ENCODE results near the gene ZNF446. TPM values are rescaled to one million over a fixed set of nuclear protein-coding genes. Genes with fewer than 3 reads are reported as not detected.

The ZNF446 gene
- total RNA-seq, 2 donors from 2014 or later, result 7.9 to 10.0 TPM

GRCh38 chr19:58521651-58522050 is 45.5 kb downstream of the ZNF446 start:
- H3K27me3 ChIP-seq, result no peaks in the 10 kb centered on the region
- peaks cover 0 to 23% of the 10 kb centered on the region in 2 donors for H3K4me1 ChIP-seq
- H3K36me3 ChIP-seq, result peaks cover 7% of the 10 kb centered on the region
- no peak overlapping the region for H3K4me3 ChIP-seq
- no peak overlapping the region for H3K27ac ChIP-seq
- H3K9me3 ChIP-seq, result no peaks in the 10 kb centered on the region
- no peak for TF ChIP-seq CTCF (IDR thresholded peaks at IDR 0.05)
- DNase-seq (ENCODE audit: low spot score), result no peak

- H3K4me3 ChIP-seq, result no peak overlapping the region
- no peaks in the 10 kb centered on the region for H3K27me3 ChIP-seq
- no peak for TF ChIP-seq CTCF (IDR thresholded peaks at IDR 0.05)
- peaks cover 0 to 21% of the 10 kb centered on the region in 2 donors for H3K4me1 ChIP-seq
- no peak for DNase-seq (ENCODE audit: low spot score)
- H3K27ac ChIP-seq, result no peak overlapping the region
- no peaks in the 10 kb centered on the region for H3K36me3 ChIP-seq
- H3K9me3 ChIP-seq, result no peaks in the 10 kb centered on the region
Measured at GRCh38 chr19:58522709-58523108, 46.6 kb downstream of the ZNF446 start.

GRCh38 chr19:58529405-58529804 is 53.3 kb downstream of the ZNF446 start:
- TF ChIP-seq CTCF (IDR thresholded peaks at IDR 0.05), result no peak
- no peaks in the 10 kb centered on the region for H3K36me3 ChIP-seq
- H3K27ac ChIP-seq, result no peak overlapping the region
- H3K4me3 ChIP-seq, result no peak overlapping the region
- no peaks in the 10 kb centered on the region for H3K27me3 ChIP-seq
- H3K4me1 ChIP-seq, result no peaks in the 10 kb centered on the region
- no peaks in the 10 kb centered on the region for H3K9me3 ChIP-seq
- DNase-seq (ENCODE audit: low spot score), result no peak

Other genes with a start within 250 kb of the ZNF446 start
- 10 to 100 TPM; 30.1 to 38.4 TPM for gene ZNF544, start 247.4 kb upstream of the ZNF446 start, total RNA-seq
- gene ZNF8, start 197.4 kb upstream of the ZNF446 start, total RNA-seq, result 1 to 10 TPM; 5.8 to 6.9 TPM
- 10 to 100 TPM; 20.9 to 32.6 TPM for gene ERVK3-1, start 171.0 kb upstream of the ZNF446 start, total RNA-seq
- gene ZSCAN22, start 149.4 kb upstream of the ZNF446 start, total RNA-seq, result 1 to 10 TPM; 1.6 to 2.6 TPM
- gene A1BG, start 122.9 kb upstream of the ZNF446 start, total RNA-seq, result 10 to 100 TPM; 45.5 to 52.6 TPM
- gene ZNF497, start 113.6 kb upstream of the ZNF446 start, total RNA-seq, result under 1 TPM; 0.39 to 0.56 TPM
- 1 to 10 TPM in 1 of 2 donors, under 1 TPM in 1; 0.70 to 1.3 TPM for gene ZNF837, start 95.3 kb upstream of the ZNF446 start, total RNA-seq
- 1,000 to 10,000 TPM in 1 of 2 donors, 100 to 1,000 TPM in 1; 593 to 1,197 TPM for gene RPS5, start 89.1 kb upstream of the ZNF446 start, total RNA-seq
- not detected for gene RNF225, start 80.7 kb upstream of the ZNF446 start, total RNA-seq
- gene ZNF584, start 67.7 kb upstream of the ZNF446 start, total RNA-seq, result 10 to 100 TPM; 17.4 to 18.5 TPM
- gene ZNF132, start 36.2 kb upstream of the ZNF446 start, total RNA-seq, result 1 to 10 TPM; 2.7 to 3.1 TPM
- 1 to 10 TPM; 2.7 to 6.9 TPM for gene ZNF324B, start 24.7 kb upstream of the ZNF446 start, total RNA-seq
- 1 to 10 TPM; 5.9 to 9.9 TPM for gene ZNF324, start 9.3 kb upstream of the ZNF446 start, total RNA-seq
- gene SLC27A5, start 35.6 kb downstream of the ZNF446 start, total RNA-seq, result 1 to 10 TPM; 1.3 to 2.9 TPM
- 10 to 100 TPM in 1 of 2 donors, 1 to 10 TPM in 1; 7.2 to 14.3 TPM for gene ZBTB45, start 43.5 kb downstream of the ZNF446 start, total RNA-seq
- gene TRIM28, start 67.7 kb downstream of the ZNF446 start, total RNA-seq, result 100 to 1,000 TPM in 1 of 2 donors, 10 to 100 TPM in 1; 99.6 to 207 TPM
- 100 to 1,000 TPM; 109 to 121 TPM for gene CHMP2A, start 78.8 kb downstream of the ZNF446 start, total RNA-seq
- 10 to 100 TPM; 30.9 to 38.8 TPM for gene UBE2M, start 82.3 kb downstream of the ZNF446 start, total RNA-seq
- gene MZF1, start 97.0 kb downstream of the ZNF446 start, total RNA-seq, result 10 to 100 TPM in 1 of 2 donors, 1 to 10 TPM in 1; 6.5 to 11.3 TPM

Measured in right atrium auricular region (tissue), 2 donors.